Vein endothelial cell (primary cell): ENCODE measurements around the gene PYGO2. TPM values are rescaled to one million over a fixed set of nuclear protein-coding genes. Genes with fewer than 3 reads are reported as not detected.

Source experiments
- small RNA-seq: library from RNA; depleted of rRNA; stranded (forward); fragments of <200 nt; gene quantifications from one replicate; pipeline ENCODE3, GENCODE V24; 2012
- total RNA-seq: library from RNA; depleted of rRNA; stranded (reverse); fragments of >200 nt; gene quantifications from 2 replicates; pipeline ENCODE4 v1.2.3, GENCODE V29; 2012

Gene PYGO2, protein sequence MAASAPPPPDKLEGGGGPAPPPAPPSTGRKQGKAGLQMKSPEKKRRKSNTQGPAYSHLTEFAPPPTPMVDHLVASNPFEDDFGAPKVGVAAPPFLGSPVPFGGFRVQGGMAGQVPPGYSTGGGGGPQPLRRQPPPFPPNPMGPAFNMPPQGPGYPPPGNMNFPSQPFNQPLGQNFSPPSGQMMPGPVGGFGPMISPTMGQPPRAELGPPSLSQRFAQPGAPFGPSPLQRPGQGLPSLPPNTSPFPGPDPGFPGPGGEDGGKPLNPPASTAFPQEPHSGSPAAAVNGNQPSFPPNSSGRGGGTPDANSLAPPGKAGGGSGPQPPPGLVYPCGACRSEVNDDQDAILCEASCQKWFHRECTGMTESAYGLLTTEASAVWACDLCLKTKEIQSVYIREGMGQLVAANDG
- total RNA-seq: 12.0 and 12.7 TPM in 2 replicates

GRCh38 chr1:154961207-154962155, at the start of gene PYGO2:
TSS of gene PYGO2 (minus strand) at chr1:154961782. CDS start at chr1:154961576, 206 bp downstream.

GRCh38 chr1:155002464-155003226, 41.1 kb upstream of the PYGO2 start, which contains the start of gene ZBTB7B:
TSS of gene ZBTB7B (plus strand) at chr1:155002802. CDS start at chr1:155014661, 11,859 bp downstream.

GRCh38 chr1:154993572-154994268, 32.1 kb upstream of the PYGO2 start, which contains the start of gene LENEP:
TSS of gene LENEP (plus strand) at chr1:154993586. CDS start at chr1:154993608, 22 bp downstream.

DNA sequence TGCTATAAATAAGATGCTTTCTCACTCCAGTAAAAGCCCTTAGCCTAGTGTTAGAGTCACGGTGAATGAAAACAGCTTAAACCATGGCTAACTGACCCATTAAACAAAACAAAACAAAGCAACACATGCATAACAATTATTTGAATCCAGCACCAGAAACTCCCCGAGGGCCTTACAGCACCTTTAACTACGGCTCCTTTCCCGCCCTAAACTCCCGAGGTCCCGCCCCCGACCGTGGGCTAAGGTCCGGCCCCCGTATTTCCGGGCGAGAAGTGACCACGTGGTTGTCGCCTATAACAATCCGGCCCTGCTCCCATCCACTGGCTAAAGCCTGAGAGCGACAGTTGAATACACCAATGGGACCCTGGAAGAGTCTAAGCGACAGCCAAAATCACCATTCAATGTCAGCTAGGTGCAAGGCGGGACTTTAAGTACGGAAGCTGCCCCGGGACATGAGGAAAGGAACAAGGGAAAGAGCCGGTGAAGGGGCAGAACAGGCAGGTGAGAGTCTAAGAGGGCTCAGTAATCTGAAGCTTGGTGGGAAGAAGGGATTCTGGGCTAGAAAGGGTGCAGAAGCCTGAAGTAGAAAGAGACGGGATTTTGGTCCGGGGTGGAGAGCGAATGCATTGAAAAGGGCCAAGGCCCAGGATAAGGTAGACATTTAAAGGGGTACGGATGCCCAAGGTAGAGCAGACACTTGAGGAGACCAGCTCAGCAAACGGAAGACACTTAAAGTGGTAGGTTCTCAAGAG, 21.5 kb upstream of the PYGO2 start, which contains the start of gene FLAD1:
Gene FLAD1 (plus strand): TSS at position 448 of the 752 bp plus-strand sequence. CDS start 351 bp downstream, outside the sequence.

DNA sequence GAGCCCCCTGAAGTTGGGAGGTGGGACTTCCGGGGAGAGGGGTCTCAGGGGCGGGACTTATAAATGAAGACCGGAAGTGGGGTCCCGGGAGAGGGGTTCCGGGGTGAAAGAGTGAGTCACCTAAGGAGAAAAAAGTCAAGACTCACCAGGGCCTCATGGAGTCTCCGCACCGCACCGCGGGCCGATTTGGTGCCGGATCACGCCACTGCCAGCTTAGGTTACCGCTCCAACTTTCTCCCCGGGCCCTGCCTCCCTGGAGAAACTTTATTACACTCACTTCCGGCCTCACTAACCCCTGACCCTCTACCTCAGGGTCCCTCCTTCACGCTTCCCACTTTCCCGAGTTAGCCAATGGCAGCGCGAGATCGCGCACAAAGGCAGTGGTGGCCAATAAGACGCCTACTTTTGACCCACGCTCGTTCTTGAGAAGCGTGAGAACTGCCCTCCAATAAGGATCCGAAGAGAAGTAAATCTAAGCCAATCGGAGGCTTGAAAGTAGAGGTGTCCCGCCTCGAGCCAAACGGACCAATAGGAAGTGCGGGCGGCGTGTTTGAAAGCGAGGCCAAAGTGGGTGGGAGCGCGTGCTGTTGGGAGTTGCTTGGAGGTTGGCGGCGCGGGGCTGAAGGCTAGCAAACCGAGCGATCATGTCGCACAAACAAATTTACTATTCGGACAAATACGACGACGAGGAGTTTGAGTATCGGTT, 12.7 kb upstream of the PYGO2 start, which contains the start of gene CKS1B:
Gene CKS1B (plus strand): TSS at position 580 of the 706 bp plus-strand sequence. CDS start 65 bp downstream, at position 645.

DNA sequence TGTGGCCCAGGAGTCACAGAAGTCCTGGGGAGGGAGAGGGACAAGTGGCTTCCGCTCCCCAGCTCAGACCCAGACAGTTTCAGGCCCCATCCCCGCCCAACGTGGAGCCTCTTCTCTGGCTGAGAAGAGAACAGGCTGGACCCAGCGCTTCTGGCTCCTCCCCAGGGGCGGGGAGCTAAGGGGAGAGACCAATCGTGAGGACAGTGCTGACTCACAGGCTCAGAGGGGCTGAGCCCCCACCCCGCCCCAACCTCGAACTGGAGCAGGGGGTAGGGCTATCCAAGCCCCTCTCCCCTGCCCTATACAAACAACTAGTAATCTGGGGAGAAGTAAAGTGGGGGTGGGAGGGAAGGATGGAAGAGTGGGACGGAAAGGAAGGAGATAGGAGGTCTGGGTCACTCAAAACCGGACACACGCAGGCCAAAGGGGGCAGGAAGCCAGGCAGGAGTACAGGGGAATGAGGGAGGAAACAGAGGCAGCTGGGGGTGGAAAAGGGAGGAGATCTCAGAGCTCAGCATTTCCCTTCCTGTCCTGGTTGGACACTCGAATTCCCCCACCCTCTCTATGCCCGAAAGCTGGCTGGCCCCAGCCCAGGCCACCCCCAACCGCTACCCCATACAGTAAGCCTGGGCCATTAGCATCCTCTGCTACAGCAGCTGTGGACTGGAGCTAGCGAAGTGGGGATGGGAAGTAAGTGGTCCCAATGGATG, 9.2 kb upstream of the PYGO2 start, which contains the start of gene SHC1:
Gene SHC1 (minus strand): TSS at position 117 of the 710 bp plus-strand sequence. CDS start 221 bp downstream, outside the sequence.

DNA sequence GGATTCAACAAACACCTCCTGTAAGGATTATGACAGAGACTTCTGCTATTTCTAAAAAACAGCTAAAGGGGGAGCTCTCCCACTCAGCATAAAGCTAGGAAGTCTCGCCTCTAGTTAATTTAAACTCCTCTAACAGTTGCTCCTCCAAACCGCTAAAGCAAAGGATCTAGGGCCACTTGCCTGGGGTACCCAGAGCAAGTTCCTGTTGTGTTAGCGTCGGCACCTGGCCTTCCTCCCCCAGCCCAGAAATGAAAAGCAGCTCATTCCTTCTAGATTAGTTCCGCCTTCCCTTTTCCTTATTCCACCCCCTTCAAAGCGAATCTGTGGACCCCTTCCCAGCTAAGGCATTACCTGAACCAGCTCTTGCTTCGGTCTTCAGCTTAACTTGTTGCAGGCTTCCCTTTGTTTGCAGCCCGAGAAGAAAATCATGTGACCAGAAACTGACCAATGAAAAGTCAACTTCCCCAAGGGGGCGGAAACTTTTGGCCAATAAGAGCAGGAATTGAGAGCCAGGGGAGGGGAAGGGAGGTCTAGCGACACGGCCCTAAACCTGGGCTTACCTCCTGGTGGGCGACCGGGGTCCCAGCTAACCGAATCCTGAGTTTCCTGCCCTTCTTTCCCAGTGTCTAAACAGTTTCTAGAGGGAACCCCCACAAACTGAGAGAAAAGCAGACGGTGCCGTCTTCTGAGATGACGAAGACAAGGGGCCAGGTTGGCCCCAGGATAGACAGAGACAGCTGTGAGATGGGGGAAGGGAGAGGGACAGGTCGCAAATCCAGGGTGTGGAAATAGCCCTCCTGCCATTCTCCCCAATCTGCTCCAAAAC, 5.7 kb downstream of the PYGO2 start, which contains the start of gene PBXIP1:
Gene PBXIP1 (minus strand): TSS at position 382 of the 826 bp plus-strand sequence. CDS start 2,378 bp downstream, outside the sequence.

DNA sequence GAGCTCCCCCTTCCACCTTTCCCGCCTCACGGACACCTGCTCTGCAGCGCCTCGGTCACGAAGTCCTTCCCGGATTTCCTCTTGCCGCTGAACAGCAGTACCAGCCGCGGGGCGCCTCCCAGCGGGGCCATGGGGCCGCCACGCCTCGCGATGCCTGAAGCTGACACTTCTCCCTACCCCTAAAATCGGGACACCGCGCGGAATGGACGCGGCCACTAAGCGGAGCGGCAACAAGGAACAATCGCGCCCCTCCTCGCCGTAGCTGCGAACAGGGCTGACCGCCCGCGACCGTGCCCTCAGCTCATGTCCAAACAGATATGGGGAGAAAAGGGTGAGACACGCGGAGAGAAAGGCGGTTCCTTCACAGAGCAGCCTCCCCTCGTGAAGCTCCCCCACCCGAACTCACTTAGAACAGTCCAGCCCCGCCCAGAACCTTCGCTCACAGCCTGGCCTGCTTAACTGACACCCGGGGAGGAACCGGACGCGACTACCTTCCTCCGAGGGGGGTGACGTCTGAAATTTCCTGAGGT, 25.0 kb downstream of the PYGO2 start, which contains the start of gene PMVK:
Gene PMVK (minus strand): TSS at position 165 of the 530 bp plus-strand sequence. CDS start 34 bp downstream, at position 131.

Small RNA genes lying within 50 kb of the gene (small RNA-seq; reads per million reads assigned to genes)
- not detected for gene MIR4258
- not detected for gene RF00017

Other genes with a start within 250 kb of the PYGO2 start
- 1.2 and 2.3 TPM in 2 replicates for gene KCNN3, start 91.5 kb downstream of the PYGO2 start, total RNA-seq
- gene PMVK, start 25.1 kb downstream of the PYGO2 start, total RNA-seq: 5.8 and 6.5 TPM in 2 replicates
- 59.8 and 75.1 TPM in 2 replicates for gene PBXIP1, start 5.7 kb downstream of the PYGO2 start, total RNA-seq
- gene SHC1, start 9.0 kb upstream of the PYGO2 start, total RNA-seq: 312 and 348 TPM in 2 replicates
- gene CKS1B, start 12.9 kb upstream of the PYGO2 start, total RNA-seq: 52.3 and 69.7 TPM in 2 replicates
- gene FLAD1, start 21.6 kb upstream of the PYGO2 start, total RNA-seq: 32.7 and 35.1 TPM in 2 replicates
- 0.67 and 1.3 TPM in 2 replicates for gene LENEP, start 31.8 kb upstream of the PYGO2 start, total RNA-seq
- gene ZBTB7B, start 41.0 kb upstream of the PYGO2 start, total RNA-seq: 15.4 and 16.8 TPM in 2 replicates
- gene DCST2, start 72.0 kb upstream of the PYGO2 start, total RNA-seq: not detected in 2 replicates
- gene DCST1, start 72.0 kb upstream of the PYGO2 start, total RNA-seq: not detected in 2 replicates
- 508 and 513 TPM in 2 replicates for gene ADAM15, start 89.5 kb upstream of the PYGO2 start, total RNA-seq
- gene EFNA4, start 102.0 kb upstream of the PYGO2 start, total RNA-seq: 11.7 and 12.7 TPM in 2 replicates
- 1.6 and 3.6 TPM in 2 replicates for gene EFNA3, start 117.1 kb upstream of the PYGO2 start, total RNA-seq
- gene EFNA1, start 166.1 kb upstream of the PYGO2 start, total RNA-seq: 84.4 and 125 TPM in 2 replicates
- 28.1 and 31.6 TPM in 2 replicates for gene SLC50A1, start 174.1 kb upstream of the PYGO2 start, total RNA-seq
- gene DPM3, start 178.7 kb upstream of the PYGO2 start, total RNA-seq: 42.5 and 53.3 TPM in 2 replicates
- gene KRTCAP2, start 211.5 kb upstream of the PYGO2 start, total RNA-seq: 81.0 and 141 TPM in 2 replicates
- gene TRIM46, start 212.1 kb upstream of the PYGO2 start, total RNA-seq: 6.9 and 12.0 TPM in 2 replicates
- gene THBS3, start 246.1 kb upstream of the PYGO2 start, total RNA-seq: 15.8 and 16.7 TPM in 2 replicates
- 42.1 and 44.7 TPM in 2 replicates for gene MTX1, start 246.9 kb upstream of the PYGO2 start, total RNA-seq